Activated T-cell treated with anti-CD3 and anti-CD28 coated beads, Interleukin-2, amount 50 U/mL, for 72 hours (primary cell): Measurements from ENCODE around the gene STX2. TPM values are rescaled to one million over a fixed set of nuclear protein-coding genes. Genes with fewer than 3 reads are reported as not detected.
A peak's percentile ranks its signal among the peaks of the same experiment; 100 is the strongest.
"Not testable (repeated sequence)": the region's sequence is repeated elsewhere in the genome, so short reads cannot be mapped to it uniquely, and the experiment has no call there.

Experiments used
- ATAC-seq, 2 donors: fragments of 150-1000 bp; cut with Tn5 transposase; replicated peaks in 1 of 2; 2 replicates each; pipeline ENCODE4 v1.10.0; 2021; ENCODE audit warnings: moderate library complexity in 2 of 2, mild to moderate bottlenecking in 1 of 2
- DNase-seq, 2 donors: peaks; one replicate each; pipeline ENCODE4 v3.0.0; 2021 to 2022; ENCODE audit warnings: mixed read lengths in 1 of 2
- H3K27ac Mint-ChIP-seq: one replicate; pipeline ENCODE4 v1.8.0; 2022; ENCODE audit warnings: mild to moderate bottlenecking, moderate library complexity, mixed read lengths
- H3K27me3 Mint-ChIP-seq: one replicate; pipeline ENCODE4 v1.8.0; 2022; ENCODE audit warnings: low read depth, mixed read lengths
- H3K36me3 Mint-ChIP-seq, 2 donors: one replicate each; pipeline ENCODE4 v1.8.0; 2022; ENCODE audit warnings: mixed read lengths in 2 of 2, mild to moderate bottlenecking in 1 of 2; ENCODE audit not compliant: insufficient read depth in 2 of 2
- H3K4me1 Mint-ChIP-seq: one replicate; pipeline ENCODE4 v1.8.0; 2022; ENCODE audit warnings: low read depth, mixed read lengths
- H3K4me3 Mint-ChIP-seq, 2 donors: one replicate each; pipeline ENCODE4 v1.8.0; 2022; ENCODE audit warnings: mild to moderate bottlenecking in 2 of 2, mixed read lengths in 2 of 2, moderate library complexity in 2 of 2
- H3K9me3 Mint-ChIP-seq, 2 donors: one replicate each; pipeline ENCODE4 v1.8.0; 2022; ENCODE audit warnings: mixed read lengths in 2 of 2
- total RNA-seq, 2 donors: library from RNA; stranded (reverse); gene quantifications; one replicate each; pipeline ENCODE4 v1.2.3, GENCODE V29; 2022

STX2 gene
- total RNA-seq, 2 donors from 2014 or later: 11.9 to 13.2 TPM

DNA sequence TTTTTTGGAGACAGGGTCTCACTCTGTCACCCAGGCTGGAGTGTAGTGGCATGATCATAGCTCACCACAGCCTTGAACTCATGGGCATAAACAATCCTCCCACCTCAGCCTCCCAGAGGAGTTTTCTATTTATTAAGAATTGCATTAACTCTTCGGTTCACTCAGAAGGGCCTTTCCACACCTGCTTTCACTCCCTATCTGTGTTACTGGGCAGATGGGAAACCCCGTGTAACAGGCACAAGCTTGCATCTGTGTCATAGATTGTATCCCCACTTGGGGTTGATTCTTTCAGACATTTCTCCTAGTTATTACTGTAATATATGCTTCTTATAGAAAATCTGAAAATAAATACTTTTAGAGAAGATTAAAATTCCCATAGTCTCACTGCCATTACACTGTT lies 38.7 kb downstream of the STX2 start:
- H3K4me1 Mint-ChIP-seq: peaks cover 24% of the 10 kb centered on the region
- H3K9me3 Mint-ChIP-seq: no peaks in the 10 kb centered on the region
- no peak overlapping the region for H3K4me3 Mint-ChIP-seq
- peaks cover 7 to 9% of the 10 kb centered on the region in 2 donors for H3K36me3 Mint-ChIP-seq
- no peak for ATAC-seq
- no peak overlapping the region for H3K27ac Mint-ChIP-seq
- DNase-seq: no peak
- H3K27me3 Mint-ChIP-seq: no peaks in the 10 kb centered on the region

DNA sequence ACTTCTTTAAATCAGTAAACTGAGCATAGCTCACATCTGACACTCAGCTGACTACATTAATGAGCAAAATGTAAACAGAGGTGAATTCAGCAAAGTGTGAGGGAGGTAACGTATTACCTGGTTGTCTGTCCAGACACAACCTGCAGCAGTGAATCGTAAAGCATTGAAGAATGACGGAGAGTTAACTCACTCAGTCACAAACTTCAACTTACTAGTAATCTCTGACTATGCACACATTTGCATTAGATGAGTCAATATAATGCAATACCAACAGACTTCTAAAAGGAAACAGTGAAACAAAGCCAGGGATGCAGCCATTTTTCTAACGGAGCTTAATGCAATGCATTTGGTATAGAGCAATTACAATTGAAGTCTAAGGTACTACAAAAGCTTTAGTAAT lies 40.0 kb downstream of the STX2 start:
- H3K4me1 Mint-ChIP-seq: peaks cover 24% of the 10 kb centered on the region
- H3K4me3 Mint-ChIP-seq: no peak overlapping the region
- peak overlapping the region; percentile 24 for H3K27ac Mint-ChIP-seq
- DNase-seq (no peak), ATAC-seq (no peak)
- no peaks in the 10 kb centered on the region for H3K9me3 Mint-ChIP-seq
- no peaks in the 10 kb centered on the region for H3K27me3 Mint-ChIP-seq
- H3K36me3 Mint-ChIP-seq: peaks cover 7 to 9% of the 10 kb centered on the region in 2 donors

DNA sequence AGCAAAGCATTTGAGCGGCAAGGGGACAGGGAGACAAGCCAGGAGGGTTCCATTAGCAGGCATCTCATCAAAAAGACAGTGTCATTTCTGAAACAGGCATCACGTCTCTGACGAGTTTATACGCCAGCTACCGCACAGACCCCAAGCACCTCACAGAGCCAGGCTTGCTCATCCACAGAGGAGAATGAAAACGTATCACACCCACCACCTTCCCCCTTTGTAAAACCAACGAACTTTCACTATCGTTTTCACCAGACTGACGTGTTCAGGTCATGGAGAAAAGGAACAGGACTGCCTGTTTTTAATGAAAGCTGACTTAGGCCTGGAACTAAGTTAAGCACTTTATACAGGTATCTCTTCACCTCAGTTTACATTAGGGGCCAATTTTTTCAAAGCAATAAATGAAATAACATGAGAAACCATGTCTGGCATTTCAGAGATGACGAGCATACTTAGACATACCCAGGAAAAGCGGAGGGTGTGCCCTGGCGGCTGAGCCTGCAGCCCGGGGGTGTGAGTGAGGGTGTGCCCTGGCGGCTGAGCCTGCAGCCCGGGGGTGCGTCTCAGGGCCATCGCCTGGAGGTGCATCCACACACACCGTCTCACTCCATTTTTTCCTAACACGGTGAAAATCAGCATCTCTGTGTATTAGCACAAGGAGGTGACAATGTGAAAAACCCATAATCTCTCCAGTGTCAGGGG lies 41.9 kb downstream of the STX2 start:
- peak overlapping the region; percentile 94 for H3K27ac Mint-ChIP-seq
- H3K4me1 Mint-ChIP-seq: peaks cover 30% of the 10 kb centered on the region
- no peaks in the 10 kb centered on the region for H3K27me3 Mint-ChIP-seq
- peak overlapping the region; percentile 61 to 90 for H3K4me3 Mint-ChIP-seq
- H3K9me3 Mint-ChIP-seq: no peaks in the 10 kb centered on the region
- DNase-seq (peak; percentile 64 to 71), ATAC-seq (peak; percentile 97 to 99)
- peaks cover 9 to 10% of the 10 kb centered on the region in 2 donors for H3K36me3 Mint-ChIP-seq

DNA sequence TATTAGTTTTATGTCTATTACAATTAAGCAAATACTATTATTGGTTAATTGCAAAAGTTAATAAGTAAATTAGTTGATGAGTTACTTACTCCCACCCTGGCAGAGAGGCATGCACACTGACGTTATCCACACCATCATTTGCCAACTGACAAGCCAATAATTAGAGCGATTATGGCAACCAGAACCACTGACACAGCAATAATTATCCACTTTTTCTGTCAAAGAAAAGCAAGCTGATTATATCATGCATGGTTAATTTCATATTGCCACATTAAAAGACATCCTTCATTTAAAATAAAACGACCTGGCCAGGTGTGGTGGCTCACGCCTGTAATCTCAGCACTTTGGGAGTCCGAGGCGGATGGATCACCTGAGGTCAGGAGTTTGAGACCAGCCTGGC lies 43.1 kb downstream of the STX2 start:
- Mint-ChIP-seq H3K27ac (no peak overlapping the region), H3K36me3 (peaks cover 9 to 10% of the 10 kb centered on the region in 2 donors), H3K4me1 (peaks cover 30% of the 10 kb centered on the region), H3K27me3 (no peaks in the 10 kb centered on the region), H3K9me3 (no peaks in the 10 kb centered on the region), H3K4me3 (no peak overlapping the region)
- ATAC-seq: no peak
- DNase-seq: no peak

DNA sequence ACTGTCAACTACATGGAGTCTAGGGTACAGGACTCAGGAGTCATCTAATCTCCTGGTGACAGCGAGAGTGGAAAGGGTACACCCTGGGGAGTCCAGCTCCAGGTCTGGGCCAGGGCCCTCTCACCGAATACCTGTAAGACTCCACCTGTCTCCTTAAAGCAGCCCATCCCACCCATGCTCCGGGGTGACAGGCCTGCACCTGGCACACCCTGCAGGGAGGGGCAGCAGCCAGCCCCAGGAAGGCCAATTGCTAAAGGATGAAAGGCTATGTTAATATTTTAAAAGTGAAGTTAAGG lies 45.5 kb downstream of the STX2 start:
- DNase-seq: no peak
- peaks cover 21% of the 10 kb centered on the region for H3K4me1 Mint-ChIP-seq

DNA sequence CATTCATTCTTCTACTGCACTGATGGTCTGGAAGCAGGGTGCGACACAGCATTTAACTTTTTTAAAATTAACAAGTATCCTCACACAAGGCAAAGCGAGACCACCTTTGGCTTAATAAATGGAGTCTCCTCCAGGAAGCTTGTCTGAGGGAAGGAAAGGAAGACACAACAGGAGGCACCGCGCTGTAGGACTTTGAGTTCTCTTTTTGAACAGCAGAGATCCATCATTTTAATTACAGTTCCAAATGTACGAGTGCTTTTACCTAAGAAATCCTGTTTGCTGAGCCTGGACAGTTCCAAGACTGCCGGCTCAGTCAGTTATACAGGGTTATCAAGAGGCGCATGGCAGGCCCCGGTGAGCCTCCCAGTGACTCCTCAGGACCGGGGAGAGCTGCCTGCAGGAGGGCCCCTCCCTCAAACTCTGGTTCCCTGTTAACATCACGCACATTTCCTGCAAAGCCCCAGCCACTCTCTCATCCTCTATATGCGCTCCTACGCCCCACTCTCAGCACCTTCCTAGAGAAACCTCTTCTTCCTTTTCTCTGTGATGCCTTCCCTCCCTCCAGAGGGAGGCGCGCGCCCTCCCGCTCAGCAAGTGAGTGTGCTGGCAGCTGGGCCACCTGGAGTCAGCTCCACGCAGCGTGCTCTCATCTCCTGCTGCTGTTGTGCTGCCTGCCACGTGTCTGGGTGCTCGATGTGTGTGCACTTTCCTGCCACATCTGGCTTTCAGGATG lies 46.1 kb downstream of the STX2 start:
- Mint-ChIP-seq H3K27ac (no peak overlapping the region), H3K27me3 (no peaks in the 10 kb centered on the region), H3K9me3 (no peaks in the 10 kb centered on the region), H3K4me3 (no peak overlapping the region), H3K4me1 (peaks cover 21% of the 10 kb centered on the region), H3K36me3 (peaks cover 3 to 15% of the 10 kb centered on the region in 2 donors)
- ATAC-seq (peak in 1 of 2 donors; percentile 16), DNase-seq (no peak)

More for the DNA sequence above, 45.5 kb downstream of the STX2 start:
- Mint-ChIP-seq H3K36me3 (peaks cover 3 to 11% of the 10 kb centered on the region in 2 donors), H3K4me3 (no peak overlapping the region), H3K27ac (no peak overlapping the region), H3K9me3 (no peaks in the 10 kb centered on the region), H3K27me3 (no peaks in the 10 kb centered on the region)
- ATAC-seq: no peak

DNA sequence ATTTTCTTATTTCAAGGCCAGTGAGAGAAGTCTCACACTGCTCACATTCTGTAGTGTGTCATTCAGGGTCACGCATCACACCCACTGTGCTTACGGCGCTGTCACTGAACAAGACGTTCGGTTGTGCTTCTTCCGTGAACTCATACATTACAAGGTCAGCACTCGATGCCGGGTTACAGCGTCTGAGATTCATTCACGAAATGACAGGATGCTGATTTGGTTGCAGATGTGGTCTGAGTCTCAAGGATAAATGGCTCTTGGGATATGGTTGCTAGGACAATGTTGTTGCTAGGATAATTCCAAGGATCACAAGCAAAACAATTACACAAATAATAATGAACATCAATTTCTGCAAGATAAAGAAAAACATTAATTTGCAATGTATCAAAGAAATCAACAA lies 47.4 kb downstream of the STX2 start:
- Mint-ChIP-seq H3K36me3 (peaks cover 7 to 21% of the 10 kb centered on the region in 2 donors), H3K9me3 (no peaks in the 10 kb centered on the region), H3K4me1 (peaks cover 7% of the 10 kb centered on the region), H3K27ac (no peak overlapping the region), H3K4me3 (no peak overlapping the region), H3K27me3 (no peaks in the 10 kb centered on the region)
- ATAC-seq (no peak), DNase-seq (no peak)

DNA sequence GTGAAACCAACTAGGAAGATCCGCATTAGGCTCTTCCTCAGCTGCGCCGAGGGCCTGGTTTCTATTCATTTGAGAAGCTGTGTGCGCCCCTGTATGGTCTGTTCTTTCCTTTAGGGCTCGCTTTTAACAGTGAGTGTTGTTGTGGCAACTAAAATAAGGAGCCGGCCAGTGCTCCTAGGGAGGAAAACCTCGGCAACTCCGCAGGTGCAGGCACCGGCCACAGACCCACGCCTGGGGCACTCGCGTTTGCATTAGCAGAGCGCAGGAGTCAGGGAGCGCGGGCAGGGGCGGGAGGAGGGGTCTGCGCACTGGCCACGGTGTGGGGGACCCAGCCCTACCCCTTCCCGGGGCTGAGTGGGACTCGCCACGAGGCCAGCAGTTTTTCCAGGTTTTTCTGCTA lies 50.5 kb downstream of the STX2 start:
- H3K27ac Mint-ChIP-seq: no peak overlapping the region
- ATAC-seq (no peak), DNase-seq (no peak)
- H3K9me3 Mint-ChIP-seq: peaks cover 2 to 6% of the 10 kb centered on the region in 2 donors
- no peaks in the 10 kb centered on the region for H3K27me3 Mint-ChIP-seq
- no peak overlapping the region for H3K4me3 Mint-ChIP-seq
- peaks cover 20 to 35% of the 10 kb centered on the region in 2 donors for H3K36me3 Mint-ChIP-seq
- H3K4me1 Mint-ChIP-seq: peaks cover 6% of the 10 kb centered on the region

DNA sequence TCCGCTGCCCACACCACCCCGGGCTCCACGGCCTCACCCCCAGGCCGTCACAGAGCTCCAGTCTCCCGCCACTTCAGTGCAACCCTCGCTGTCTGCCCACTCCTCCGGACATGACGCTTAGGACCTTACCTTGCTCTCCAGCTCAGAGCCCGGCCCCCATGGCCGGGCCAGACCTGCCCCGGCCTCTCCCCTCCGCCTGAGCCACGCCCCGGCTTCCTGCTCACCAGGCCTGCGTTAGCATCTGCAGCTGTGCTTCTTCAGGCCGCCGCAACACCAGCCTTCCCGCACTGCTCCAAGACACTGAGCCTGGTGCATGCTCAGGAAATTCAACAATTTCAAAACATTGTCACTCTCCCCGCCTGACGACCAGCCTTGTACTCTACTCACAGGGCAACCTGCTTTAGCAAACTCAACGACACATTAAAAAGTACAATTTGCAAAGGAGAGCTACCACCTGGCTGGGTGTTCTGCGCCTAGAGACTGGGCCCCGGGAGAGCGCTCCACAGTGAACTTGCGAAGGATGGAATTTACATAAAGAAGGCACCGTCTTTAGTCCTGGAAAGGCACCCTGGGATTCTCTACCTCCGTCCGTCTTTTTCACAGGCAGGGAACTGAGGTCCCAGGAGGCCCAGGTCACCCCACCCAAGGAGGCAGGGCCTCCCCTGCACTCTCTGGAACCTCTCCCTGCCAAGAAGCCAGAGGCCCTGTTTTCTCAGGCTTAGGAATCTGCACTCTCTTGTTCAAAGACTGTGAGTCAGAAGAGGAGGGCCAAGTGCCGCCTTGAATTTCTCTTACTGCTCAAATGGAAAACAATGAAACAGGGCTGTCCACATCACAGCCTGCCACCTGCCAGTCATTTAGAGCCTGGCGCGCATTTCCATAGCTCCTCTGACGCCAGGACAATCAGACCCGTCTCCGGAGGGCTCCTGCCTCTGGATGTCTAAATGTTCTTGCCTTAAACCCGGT lies 51.3 kb downstream of the STX2 start:
- Mint-ChIP-seq H3K36me3 (peaks cover 20 to 37% of the 10 kb centered on the region in 2 donors), H3K27me3 (no peaks in the 10 kb centered on the region), H3K4me1 (no peaks in the 10 kb centered on the region), H3K4me3 (no peak overlapping the region), H3K9me3 (peaks cover 2 to 6% of the 10 kb centered on the region in 2 donors), H3K27ac (no peak overlapping the region)
- DNase-seq (no peak), ATAC-seq (no peak)

DNA sequence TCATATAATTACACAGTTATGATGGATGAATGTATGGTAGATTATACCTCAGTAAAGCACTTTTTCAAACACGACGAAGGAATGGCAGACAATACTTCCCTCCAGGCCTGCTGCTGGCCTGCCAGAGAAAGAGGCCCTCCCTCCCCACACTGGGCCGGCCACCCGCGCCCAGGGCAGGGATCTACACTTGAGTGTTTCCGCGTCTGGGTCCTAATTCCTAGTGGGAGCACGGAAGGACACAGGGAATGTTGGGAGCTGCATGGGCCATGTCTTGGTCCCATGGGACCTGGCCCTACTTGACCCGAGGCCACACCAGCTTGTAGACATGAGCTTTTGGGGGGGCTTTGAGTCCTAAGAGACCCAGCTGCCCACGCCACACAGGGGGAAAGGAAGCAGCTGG lies 52.0 kb downstream of the STX2 start:
- no peak overlapping the region for H3K4me3 Mint-ChIP-seq
- peaks cover 20 to 37% of the 10 kb centered on the region in 2 donors for H3K36me3 Mint-ChIP-seq
- no peak for DNase-seq
- peaks cover 2 to 6% of the 10 kb centered on the region in 2 donors for H3K9me3 Mint-ChIP-seq
- no peak overlapping the region for H3K27ac Mint-ChIP-seq
- no peaks in the 10 kb centered on the region for H3K27me3 Mint-ChIP-seq
- no peak for ATAC-seq
- no peaks in the 10 kb centered on the region for H3K4me1 Mint-ChIP-seq

DNA sequence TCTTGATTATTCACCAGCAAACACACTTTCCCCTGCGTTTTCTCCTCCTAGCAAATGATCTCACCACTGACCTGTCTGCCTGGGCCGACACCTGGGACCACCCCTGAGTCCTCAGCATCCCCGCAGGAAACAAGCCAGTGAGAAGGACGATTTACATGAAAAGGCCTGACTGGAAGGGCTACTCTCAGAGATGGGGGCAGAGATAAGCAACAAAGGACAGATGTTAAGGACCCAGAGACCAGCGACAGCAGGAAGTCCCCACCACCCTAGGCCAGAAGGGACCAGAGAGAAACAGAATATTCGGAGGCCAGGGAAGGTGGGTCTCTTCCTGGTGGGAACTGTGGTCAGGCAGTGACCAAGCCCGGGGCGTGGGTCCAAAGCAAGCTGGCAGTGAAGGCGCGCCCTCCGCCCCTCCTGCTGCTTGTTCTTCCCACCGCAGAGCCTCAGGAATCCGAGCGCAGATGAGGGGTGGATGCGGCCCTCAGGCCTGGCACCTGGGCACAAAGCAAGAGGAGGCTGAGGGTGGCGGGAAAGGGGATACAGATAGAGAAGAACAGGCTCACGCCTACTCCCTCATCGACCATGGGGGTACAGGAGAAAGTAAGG lies 55.8 kb downstream of the STX2 start:
- Mint-ChIP-seq H3K4me1 (no peaks in the 10 kb centered on the region), H3K36me3 (peaks cover 16 to 32% of the 10 kb centered on the region in 2 donors), H3K27ac (no peak overlapping the region), H3K9me3 (peaks cover 2 to 6% of the 10 kb centered on the region in 2 donors), H3K4me3 (no peak overlapping the region), H3K27me3 (peaks cover 6% of the 10 kb centered on the region)
- ATAC-seq: no peak
- no peak for DNase-seq

DNA sequence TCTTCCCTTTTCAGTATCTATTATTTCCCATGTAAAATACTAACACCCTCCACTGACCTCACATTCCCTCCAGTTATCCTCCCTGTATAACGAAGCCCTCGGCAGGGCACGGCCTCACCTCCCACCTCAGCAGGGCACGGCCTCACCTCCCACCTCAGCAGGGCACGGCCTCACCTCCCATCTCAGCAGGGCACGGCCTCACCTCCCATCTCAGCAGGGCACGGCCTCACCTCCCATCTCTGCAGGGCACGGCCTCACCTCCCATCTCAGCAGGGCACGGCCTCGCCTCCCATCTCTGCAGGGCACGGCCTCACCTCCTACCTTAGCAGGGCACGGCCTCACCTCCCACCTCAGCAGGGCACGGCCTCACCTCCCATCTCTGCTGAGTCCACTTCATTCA lies 56.8 kb downstream of the STX2 start:
- Mint-ChIP-seq H3K36me3 (peaks cover 13 to 24% of the 10 kb centered on the region in 2 donors), H3K27me3 (peaks cover 16% of the 10 kb centered on the region)
- H3K9me3 Mint-ChIP-seq, H3K4me3 Mint-ChIP-seq, H3K4me1 Mint-ChIP-seq, DNase-seq, ATAC-seq, H3K27ac Mint-ChIP-seq: not testable (repeated sequence)
